ENCODE data around the gene MVB12B.
A peak's percentile ranks its signal among the peaks of the same experiment; 100 is the strongest.

The MVB12B gene

GRCh38 chr9:126296687-126297086 lies 29.9 kb upstream of the MVB12B start:
- no peak for TF ChIP-seq CTCF (IDR thresholded peaks at IDR 0.05; ENCODE audit: extremely low read depth, insufficient read depth, missing control alignments)
- in situ Hi-C loops (cut with MboI; ENCODE audit: low pct_unique_long_range_greater_than_20kb, low sequenced_read_pairs, unreplicated experiment) = no loop called here
- no peak for DNase-seq (ENCODE audit: low spot score)

GRCh38 chr9:126297661-126298060 lies 29.0 kb upstream of the MVB12B start:
- no peak for DNase-seq (ENCODE audit: low spot score)
- TF ChIP-seq CTCF (IDR thresholded peaks at IDR 0.05; ENCODE audit: extremely low read depth, insufficient read depth, missing control alignments) = no peak
- in situ Hi-C loops (cut with MboI; ENCODE audit: low pct_unique_long_range_greater_than_20kb, low sequenced_read_pairs, unreplicated experiment) = no loop called here

- no peak for TF ChIP-seq CTCF (IDR thresholded peaks at IDR 0.05; ENCODE audit: extremely low read depth, insufficient read depth, missing control alignments)
- in situ Hi-C loops (cut with MboI; ENCODE audit: low pct_unique_long_range_greater_than_20kb, low sequenced_read_pairs, unreplicated experiment) = no loop called here
- DNase-seq (ENCODE audit: low spot score) = no peak
These were observed 28.4 kb upstream of the MVB12B start for GRCh38 chr9:126298063-126298801.

GRCh38 chr9:126299706-126300276 lies 26.8 kb upstream of the MVB12B start:
- DNase-seq (ENCODE audit: low spot score) = no peak
- in situ Hi-C loops (cut with MboI; ENCODE audit: low pct_unique_long_range_greater_than_20kb, low sequenced_read_pairs, unreplicated experiment) = no loop called here
- TF ChIP-seq CTCF (IDR thresholded peaks at IDR 0.05; ENCODE audit: extremely low read depth, insufficient read depth, missing control alignments) = no peak

- no peak for TF ChIP-seq CTCF (IDR thresholded peaks at IDR 0.05; ENCODE audit: extremely low read depth, insufficient read depth, missing control alignments)
- no peak for DNase-seq (ENCODE audit: low spot score)
- in situ Hi-C loops (cut with MboI; ENCODE audit: low pct_unique_long_range_greater_than_20kb, low sequenced_read_pairs, unreplicated experiment) = no loop called here
These were observed 25.4 kb upstream of the MVB12B start for GRCh38 chr9:126301196-126301595.

GRCh38 chr9:126301985-126302603 lies 24.5 kb upstream of the MVB12B start:
- TF ChIP-seq CTCF (IDR thresholded peaks at IDR 0.05; ENCODE audit: extremely low read depth, insufficient read depth, missing control alignments) = peak; percentile 52
- in situ Hi-C loops (cut with MboI; ENCODE audit: low pct_unique_long_range_greater_than_20kb, low sequenced_read_pairs, unreplicated experiment) = no loop called here
- DNase-seq (ENCODE audit: low spot score) = peak; percentile 64
